Naive thymus-derived CD4-positive, alpha-beta T cell (primary cell): ENCODE data around the gene PTK7. TPM values are rescaled to one million over a fixed set of nuclear protein-coding genes. Genes with fewer than 3 reads are reported as not detected.
"Not testable (repeated sequence)": the region's sequence is repeated elsewhere in the genome, so short reads cannot be mapped to it uniquely, and the experiment has no call there.

Experiments
- ATAC-seq: fragments of 150-1000 bp; cut with Tn5 transposase; 2 replicates; pipeline ENCODE4 v1.10.0; 2021; ENCODE audit warnings: mild to moderate bottlenecking, moderate library complexity
- CTCF ChIA-PET: fragments of 350-600 bp; sonication (Branson Sonifier 250); formaldehyde crosslinking; loops from one replicate; lab custom pipeline; 2021; ENCODE audit warnings: antibody characterized with exemption; lab: Charles Lee
- POLR2A ChIA-PET: fragments of 350-600 bp; sonication (Branson Sonifier 250); formaldehyde crosslinking; loops from one replicate; lab custom pipeline; 2021; ENCODE audit warnings: antibody characterized with exemption, inconsistent platforms; lab: Charles Lee
- DNase-seq, 9 donors: peaks; one replicate each; pipeline versions ENCODE4 v3.0.0 to v3.0.0-alpha.2; 2020 to 2022; ENCODE audit warnings: mixed read lengths in 1 of 9
- H3K27ac ChIP-seq: one replicate; pipeline ENCODE4 v1.7.0; 2013; ENCODE audit warnings: mild to moderate bottlenecking, low read depth, low read length, moderate library complexity
- H3K27me3 ChIP-seq, 2 donors: one replicate each; pipeline ENCODE4 v1.7.0; 2013; ENCODE audit warnings: low read length in 2 of 2, mild to moderate bottlenecking in 2 of 2, moderate library complexity in 2 of 2; ENCODE audit not compliant: control insufficient read depth in 2 of 2, insufficient read depth in 2 of 2
- H3K36me3 ChIP-seq, 3 experiments: 1 replicate in 2 of 3; 2 replicates in 1 of 3; pipeline ENCODE4 v1.7.0; 2013; ENCODE audit warnings: low read length in 3 of 3, mild to moderate bottlenecking in 3 of 3, moderate library complexity in 1 of 3; ENCODE audit not compliant: insufficient read depth in 3 of 3, control insufficient read depth in 2 of 3
- H3K4me1 ChIP-seq, 2 donors: one replicate each; pipeline ENCODE4 v1.7.0; 2013; ENCODE audit warnings: low read length in 2 of 2, mild to moderate bottlenecking in 2 of 2, moderate library complexity in 1 of 2; ENCODE audit not compliant: control insufficient read depth in 2 of 2, insufficient read depth in 2 of 2
- H3K4me3 ChIP-seq: 2 replicates; pipeline ENCODE4 v1.7.0; 2013; ENCODE audit warnings: mild to moderate bottlenecking, low read length
- H3K9me3 ChIP-seq, 3 experiments: 1 replicate in 2 of 3; 2 replicates in 1 of 3; pipeline ENCODE4 v1.7.0; 2013; ENCODE audit warnings: low read length in 3 of 3; ENCODE audit not compliant: control insufficient read depth in 2 of 3
- H3K27ac Mint-ChIP-seq, 9 donors: one replicate each; pipeline ENCODE4 v1.8.0; 2020 to 2022; ENCODE audit warnings: mixed read lengths in 9 of 9, mild to moderate bottlenecking in 8 of 9, moderate library complexity in 5 of 9, inconsistent platforms in 2 of 9
- H3K27me3 Mint-ChIP-seq, 5 donors: one replicate each; pipeline ENCODE4 v1.8.0; 2021 to 2022; ENCODE audit warnings: mixed read lengths in 5 of 5, mild to moderate bottlenecking in 1 of 5
- H3K36me3 Mint-ChIP-seq, 5 donors: one replicate each; pipeline ENCODE4 v1.8.0; 2020 to 2022; ENCODE audit warnings: mixed read lengths in 5 of 5, mild to moderate bottlenecking in 3 of 5, inconsistent platforms in 1 of 5
- H3K4me1 Mint-ChIP-seq, 7 donors: one replicate each; pipeline ENCODE4 v1.8.0; 2020 to 2022; ENCODE audit warnings: mixed read lengths in 7 of 7, mild to moderate bottlenecking in 3 of 7, inconsistent platforms in 1 of 7
- H3K4me3 Mint-ChIP-seq, 10 donors: one replicate each; pipeline ENCODE4 v1.8.0; 2020 to 2022; ENCODE audit warnings: mild to moderate bottlenecking in 10 of 10, mixed read lengths in 10 of 10, moderate library complexity in 6 of 10, inconsistent platforms in 2 of 10
- H3K9me3 Mint-ChIP-seq, 11 donors: one replicate each; pipeline ENCODE4 v1.8.0; 2020 to 2022; ENCODE audit warnings: mixed read lengths in 11 of 11, mild to moderate bottlenecking in 4 of 11, inconsistent platforms in 1 of 11, moderate library complexity in 1 of 11
- intact Hi-C, 2 donors: fragments of 100-400 bp; cut with micrococcal nuclease; formaldehyde crosslinking; loops; one replicate each; pipeline ENCODE4 v1.15.1; 2023
- polyA plus RNA-seq, 2 donors: library from polyadenylated mRNA; unstranded; fragments of 300-500 nt; fragmentation: Illumina TruSeq; gene quantifications; one replicate each; pipeline ENCODE4 v1.2.3, GENCODE V29; 2021
- total RNA-seq, 6 experiments: library from RNA in 5 of 6; stranded (reverse) in 5 of 6; gene quantifications; 1 replicate in 5 of 6; 2 replicates in 1 of 6; pipeline ENCODE4 v1.2.3 and lab custom pipeline; 2021 to 2026

Gene PTK7
- total and polyA plus RNA-seq, 7 experiments from 2014 or later = 0.31 to 3.5 (median 1.2) TPM

DNA sequence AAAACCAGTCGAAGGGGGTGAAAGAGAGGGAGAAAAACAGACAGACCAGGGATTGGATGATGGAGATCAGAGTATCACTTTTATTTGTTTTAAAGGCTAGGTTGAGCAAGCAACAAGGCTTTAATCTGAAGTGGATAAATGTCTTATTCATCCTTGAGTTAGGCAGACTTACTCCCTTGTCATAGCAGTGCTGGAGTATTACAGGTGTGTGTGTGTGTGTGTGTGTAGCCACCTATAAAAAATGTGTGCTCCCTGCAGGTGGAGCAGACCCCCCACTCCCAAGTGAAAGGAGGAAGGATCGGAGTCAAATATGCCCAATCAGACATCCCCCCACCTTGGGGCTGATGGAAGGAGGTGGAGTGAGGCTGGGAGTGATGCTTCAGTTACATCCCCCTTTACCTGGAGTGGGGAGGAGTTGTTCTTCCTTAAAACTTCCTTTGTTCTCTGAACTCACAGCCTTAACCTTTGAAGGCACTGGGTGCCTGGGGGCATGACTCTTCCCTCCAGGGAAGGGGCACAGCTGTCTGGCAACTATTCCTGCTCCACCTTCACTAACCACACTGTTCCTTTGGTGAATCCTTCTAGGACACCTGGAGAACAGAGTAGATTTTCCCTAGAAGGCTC lies 27.3 kb downstream of the PTK7 start:
- Histone ChIP-seq H3K36me3 (no peaks in the 10 kb centered on the region), H3K4me1 (no peaks in the 10 kb centered on the region), H3K27me3 (no peaks in the 10 kb centered on the region), H3K9me3 (no peaks in the 10 kb centered on the region), H3K4me3 (no peak overlapping the region), H3K27ac (no peak overlapping the region)
- H3K27ac Mint-ChIP-seq = no peak overlapping the region
- H3K4me3 Mint-ChIP-seq = no peak overlapping the region
- intact Hi-C loops = no loop called here
- no peaks in the 10 kb centered on the region for H3K36me3 Mint-ChIP-seq
- CTCF ChIA-PET = interaction anchor here (0.8 kb wide), 1 partner anchor 774 kb away, joined by 4 read pairs; no protein-coding TSS in a partner anchor
- POLR2A ChIA-PET = no interaction called here
- no peak for ATAC-seq
- peaks cover 0 to 6% (median 5%) of the 10 kb centered on the region in 7 donors for H3K4me1 Mint-ChIP-seq
- H3K9me3 Mint-ChIP-seq = no peaks in the 10 kb centered on the region
- H3K27me3 Mint-ChIP-seq = peaks cover 0 to 7% (median 0%) of the 10 kb centered on the region in 5 donors
- no peak for DNase-seq

DNA sequence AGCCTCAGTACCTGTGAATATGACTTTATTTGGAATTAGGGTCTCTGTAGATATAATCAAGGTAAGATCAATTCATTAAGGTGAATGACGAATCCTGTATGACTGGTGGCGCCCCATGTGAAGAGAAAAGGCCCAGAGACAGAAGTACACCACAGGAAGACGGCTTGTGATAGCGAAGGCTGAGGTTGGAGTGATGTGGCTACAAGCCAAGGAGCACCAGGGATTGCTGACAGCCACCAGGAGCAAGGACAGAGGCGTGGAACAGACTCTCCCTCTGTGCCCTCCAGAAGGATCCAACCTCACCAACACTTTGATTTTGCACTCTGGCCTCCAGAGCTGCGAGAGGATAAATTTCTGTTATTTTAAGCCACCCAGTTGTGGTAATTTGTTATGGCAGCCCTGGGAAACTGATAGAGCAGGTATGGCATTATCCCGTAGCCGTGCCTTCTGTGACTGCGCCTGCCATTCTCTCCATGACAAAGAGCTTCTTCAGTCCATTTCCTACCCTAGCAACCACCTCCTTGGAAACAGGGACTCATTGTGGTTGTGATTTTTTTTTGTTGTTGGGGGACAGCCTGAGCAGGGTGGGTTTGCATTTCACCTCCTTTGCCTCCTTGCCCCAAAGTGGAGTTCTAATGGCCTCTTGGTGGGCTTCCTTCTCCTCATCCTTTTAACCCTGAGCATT lies 29.6 kb downstream of the PTK7 start:
- Histone ChIP-seq H3K27me3 (no peaks in the 10 kb centered on the region), H3K36me3 (no peaks in the 10 kb centered on the region), H3K4me1 (no peaks in the 10 kb centered on the region), H3K27ac (no peak overlapping the region), H3K4me3 (no peak overlapping the region), H3K9me3 (no peaks in the 10 kb centered on the region)
- intact Hi-C loops = no loop called here
- Mint-ChIP-seq H3K9me3 (no peaks in the 10 kb centered on the region), H3K36me3 (no peaks in the 10 kb centered on the region), H3K4me3 (no peak overlapping the region), H3K27ac (peak overlapping the region in 1 of 9 donors; percentile 1), H3K4me1 (peaks cover 0 to 6% (median 5%) of the 10 kb centered on the region in 7 donors), H3K27me3 (peaks cover 0 to 6% (median 0%) of the 10 kb centered on the region in 5 donors)
- ChIA-PET CTCF (no interaction called here), POLR2A (interaction anchor here (0.7 kb wide), 1 partner anchor 246 kb away, joined by 3 read pairs; no protein-coding TSS in a partner anchor)
- no peak for ATAC-seq
- no peak for DNase-seq

DNA sequence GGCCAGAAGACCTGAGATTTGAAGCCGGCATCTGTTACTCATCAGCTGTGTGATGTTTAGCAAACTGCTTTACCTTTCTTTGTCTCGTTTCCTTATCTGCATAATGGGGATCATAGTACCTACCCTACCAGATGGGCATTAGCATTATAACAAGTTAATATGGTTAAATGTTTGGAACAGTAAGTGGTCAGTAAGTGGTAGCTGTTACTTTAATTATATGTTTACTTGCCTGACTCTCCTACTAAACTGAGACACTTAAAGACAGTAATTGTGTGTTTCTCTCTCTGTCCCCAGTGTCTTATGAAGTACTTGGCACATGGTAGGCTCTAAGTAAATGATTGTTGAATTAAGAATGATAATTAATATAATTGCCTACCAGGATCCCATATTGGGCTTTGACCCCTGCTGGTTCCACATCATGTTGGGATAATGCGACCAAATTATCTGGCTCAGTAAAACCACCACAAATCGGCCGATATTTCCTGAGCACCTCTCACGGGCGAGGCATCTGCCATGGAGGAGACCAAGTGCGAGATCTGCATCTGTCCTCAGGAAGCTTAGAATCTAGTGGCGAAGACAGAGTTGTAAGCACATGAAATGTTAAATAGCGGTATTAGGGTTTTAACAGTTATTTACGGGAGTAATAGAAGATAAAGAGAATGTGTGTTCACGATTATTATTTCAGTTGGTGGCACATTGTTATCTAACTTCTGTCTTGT lies 31.4 kb downstream of the PTK7 start:
- Histone ChIP-seq H3K36me3 (no peaks in the 10 kb centered on the region), H3K9me3 (no peaks in the 10 kb centered on the region), H3K4me1 (no peaks in the 10 kb centered on the region), H3K27me3 (no peaks in the 10 kb centered on the region), H3K4me3 (no peak overlapping the region), H3K27ac (no peak overlapping the region)
- H3K36me3 Mint-ChIP-seq = no peaks in the 10 kb centered on the region
- peaks cover 0 to 6% (median 5%) of the 10 kb centered on the region in 7 donors for H3K4me1 Mint-ChIP-seq
- no peaks in the 10 kb centered on the region for H3K9me3 Mint-ChIP-seq
- H3K27ac Mint-ChIP-seq = peak overlapping the region in 1 of 9 donors; percentile 36
- H3K4me3 Mint-ChIP-seq = no peak overlapping the region
- intact Hi-C loops = no loop called here
- ATAC-seq (no peak), DNase-seq (no peak)
- peaks cover 0 to 6% (median 0%) of the 10 kb centered on the region in 5 donors for H3K27me3 Mint-ChIP-seq
- ChIA-PET CTCF (no interaction called here), POLR2A (no interaction called here)

DNA sequence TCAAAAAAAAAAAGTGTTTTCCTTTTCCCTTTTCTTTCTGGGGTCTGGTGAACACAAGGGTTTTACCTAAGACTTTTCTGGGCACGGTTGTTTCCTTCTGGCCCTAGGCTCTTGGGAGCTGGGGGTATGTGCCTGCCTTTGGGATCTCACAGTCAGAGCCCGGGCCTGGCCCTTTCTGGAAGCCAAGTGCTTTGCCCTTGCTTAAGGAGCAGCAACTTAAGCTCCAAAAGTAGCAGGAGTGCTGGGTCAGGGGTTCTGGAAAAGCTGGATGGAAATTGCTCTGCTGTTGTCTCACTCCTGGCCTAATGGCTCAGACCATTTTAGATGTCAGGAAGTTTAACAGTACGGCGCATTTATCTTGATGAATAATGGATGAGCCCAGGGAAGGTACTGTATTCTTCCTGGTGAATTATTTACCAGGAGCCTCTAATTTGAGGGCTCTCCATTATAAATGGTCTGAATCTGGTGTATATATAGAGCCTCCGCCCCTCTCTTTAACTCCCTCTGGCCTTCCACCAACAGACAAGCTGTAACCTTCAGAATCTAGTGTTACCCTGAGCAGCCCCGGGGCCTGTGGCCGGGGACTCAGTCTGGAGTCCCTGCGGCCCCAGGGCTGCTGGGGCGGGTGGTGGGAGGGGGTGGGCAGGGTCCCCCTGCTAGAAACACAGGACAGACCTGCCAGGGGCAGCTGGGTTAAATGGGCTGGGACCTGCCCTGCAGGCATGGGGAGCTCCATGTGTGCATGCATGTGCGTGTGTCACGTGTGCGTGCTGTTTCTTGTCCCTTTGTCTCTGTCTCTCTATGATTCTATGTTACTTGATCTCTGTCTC lies 37.5 kb downstream of the PTK7 start:
- Histone ChIP-seq H3K9me3 (no peaks in the 10 kb centered on the region), H3K4me1 (no peaks in the 10 kb centered on the region), H3K36me3 (no peaks in the 10 kb centered on the region), H3K4me3 (no peak overlapping the region), H3K27ac (no peak overlapping the region), H3K27me3 (no peaks in the 10 kb centered on the region)
- no peak overlapping the region for H3K4me3 Mint-ChIP-seq
- no peak overlapping the region for H3K27ac Mint-ChIP-seq
- no peaks in the 10 kb centered on the region for H3K27me3 Mint-ChIP-seq
- H3K4me1 Mint-ChIP-seq = peaks cover 0 to 2% (median 0%) of the 10 kb centered on the region in 7 donors
- ChIA-PET CTCF (no interaction called here), POLR2A (interaction anchor here (1.2 kb wide), 1 partner anchor 53 kb away, joined by 3 read pairs; no protein-coding TSS in a partner anchor)
- intact Hi-C loops = no loop called here
- no peaks in the 10 kb centered on the region for H3K36me3 Mint-ChIP-seq
- no peaks in the 10 kb centered on the region for H3K9me3 Mint-ChIP-seq
- ATAC-seq = no peak
- DNase-seq = no peak

DNA sequence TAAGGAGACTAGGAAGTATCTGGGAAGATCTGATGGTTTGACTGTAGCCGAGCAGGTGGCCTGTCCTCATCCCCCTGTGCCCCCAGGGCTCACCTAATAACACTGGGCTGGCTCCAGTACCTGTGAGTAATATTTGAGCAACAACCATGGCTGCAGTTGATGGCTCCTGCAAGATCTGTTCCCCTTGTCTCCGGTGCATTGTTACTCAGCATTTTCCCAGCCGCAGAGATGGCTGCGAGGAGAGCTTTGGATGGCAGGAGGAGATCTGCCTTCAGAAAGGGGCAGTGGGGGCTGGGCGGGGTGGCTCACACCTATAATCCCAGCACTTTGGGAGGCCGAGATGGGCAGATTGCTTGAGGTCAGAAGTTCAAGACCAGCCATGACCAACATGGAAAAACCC lies 39.3 kb downstream of the PTK7 start:
- intact Hi-C loops = no loop called here
- H3K9me3 ChIP-seq = no peaks in the 10 kb centered on the region
- H3K27ac ChIP-seq = no peak overlapping the region
- no peaks in the 10 kb centered on the region for H3K27me3 ChIP-seq
- DNase-seq = no peak
- Mint-ChIP-seq H3K4me1 (peaks cover 0 to 2% (median 0%) of the 10 kb centered on the region in 7 donors), H3K4me3 (no peak overlapping the region), H3K27me3 (peaks cover 0 to 2% (median 0%) of the 10 kb centered on the region in 5 donors), H3K27ac (no peak overlapping the region), H3K36me3 (no peaks in the 10 kb centered on the region), H3K9me3 (no peaks in the 10 kb centered on the region)
- no peak for ATAC-seq
- CTCF ChIA-PET = no interaction called here
- H3K4me1 ChIP-seq = no peaks in the 10 kb centered on the region
- H3K36me3 ChIP-seq = no peaks in the 10 kb centered on the region
- POLR2A ChIA-PET = no interaction called here
- H3K4me3 ChIP-seq = no peak overlapping the region

DNA sequence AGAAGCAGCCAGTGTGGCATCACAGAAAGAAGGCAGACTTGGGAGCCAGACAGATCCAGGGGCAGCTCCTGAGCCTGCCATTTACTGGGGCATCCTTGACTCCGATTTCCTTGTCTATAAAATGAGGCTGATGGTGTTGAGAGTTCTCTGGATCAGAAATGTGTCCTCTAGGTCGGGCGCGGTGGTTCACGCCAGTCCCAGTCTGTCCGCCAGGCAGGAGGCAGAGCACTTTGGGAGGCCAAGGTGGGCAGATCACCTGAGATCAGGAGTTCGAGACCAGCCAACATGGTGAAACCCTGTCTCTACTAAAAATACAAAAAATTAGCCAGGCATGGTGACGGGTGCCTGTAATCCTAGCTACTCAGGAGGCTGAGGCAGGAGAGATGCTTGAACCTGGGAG lies 41.4 kb downstream of the PTK7 start:
- H3K4me3 Mint-ChIP-seq, intact Hi-C loops, H3K27ac Mint-ChIP-seq, H3K27me3 Mint-ChIP-seq, H3K4me1 Mint-ChIP-seq, ATAC-seq, H3K9me3 ChIP-seq, H3K36me3 ChIP-seq, POLR2A ChIA-PET, H3K9me3 Mint-ChIP-seq, CTCF ChIA-PET, H3K27ac ChIP-seq, H3K36me3 Mint-ChIP-seq, H3K27me3 ChIP-seq, DNase-seq, H3K4me3 ChIP-seq, H3K4me1 ChIP-seq: not testable (repeated sequence)
